Activated CD8-positive, alpha-beta memory T cell treated with anti-CD3 and anti-CD28 coated beads for 36 hours (primary cell): ENCODE results near the gene MTMR4. TPM values are rescaled to one million over a fixed set of nuclear protein-coding genes. Genes with fewer than 3 reads are reported as not detected.

ENCODE experiments used
- CTCF ChIA-PET: fragments of 350-600 bp; sonication (Branson Sonifier 250); formaldehyde crosslinking; loops from one replicate; lab custom pipeline; 2021; ENCODE audit warnings: antibody characterized with exemption; lab: Charles Lee
- POLR2A ChIA-PET: fragments of 350-600 bp; sonication (Branson Sonifier 250); formaldehyde crosslinking; loops from one replicate; lab custom pipeline; 2021; ENCODE audit warnings: antibody characterized with exemption; lab: Charles Lee
- total RNA-seq, 2 experiments: library from RNA; stranded (reverse); gene quantifications; one replicate each; pipeline ENCODE4 v1.2.3, GENCODE V29; 2021

Gene MTMR4
- 10 to 100 TPM; 84.3 to 88.7 TPM for total RNA-seq

DNA sequence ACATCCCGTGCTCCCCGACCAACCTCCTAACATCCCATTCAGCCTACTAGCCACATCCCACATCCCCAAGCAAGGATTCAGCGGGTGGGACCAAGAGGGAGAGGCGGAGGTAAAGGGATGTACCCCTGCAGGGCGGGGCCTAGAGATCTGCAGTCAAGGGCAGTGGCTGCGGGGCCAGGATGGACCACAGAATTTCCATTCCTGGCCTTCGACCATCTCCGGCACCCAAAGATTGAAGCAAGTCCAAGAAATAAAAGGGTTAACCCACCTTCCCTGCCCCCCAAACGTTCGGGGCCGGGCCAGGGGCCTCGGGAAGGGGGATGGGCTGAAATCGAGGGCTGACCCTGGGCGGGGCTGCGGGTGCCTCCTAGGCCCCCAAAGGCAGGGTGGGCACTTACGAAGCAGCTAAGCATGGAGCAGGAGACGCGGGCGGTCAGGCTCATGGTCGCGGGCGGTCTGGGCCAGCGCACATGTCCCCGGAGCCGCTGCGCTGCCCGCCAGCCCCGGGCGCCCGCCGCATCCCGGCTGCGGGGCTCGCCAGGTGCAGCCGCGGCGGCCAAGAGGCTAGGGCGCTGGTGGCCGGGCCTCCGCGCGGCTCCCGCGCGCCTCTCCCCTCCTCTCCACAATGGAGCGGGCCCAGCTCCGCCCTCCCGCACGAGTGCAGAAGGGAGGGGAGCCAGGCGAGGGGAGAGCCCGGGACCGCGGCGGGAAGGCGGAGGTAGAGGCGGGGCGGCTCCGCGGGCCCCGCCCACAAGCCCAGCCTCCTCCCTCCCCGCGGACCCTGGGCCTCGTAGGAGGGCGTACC, at the start of gene MTMR4:
MTMR4 (minus strand) TSS at position 674 of the 805 bp plus-strand sequence; CDS start at position 443, 231 bp downstream.
- CTCF ChIA-PET: interaction anchor here (1.2 to 2.8 kb wide), 3 partner anchors 13 to 197 kb away, joined by 3 to 8 read pairs (median 6); partner anchors contain the start of gene HSF5
- POLR2A ChIA-PET: interaction anchor here (1.0 to 2.6 kb wide), 4 partner anchors 118 to 197 kb away, joined by 3 to 8 read pairs (median 4); partner anchors contain the start of gene SUPT4H1

DNA sequence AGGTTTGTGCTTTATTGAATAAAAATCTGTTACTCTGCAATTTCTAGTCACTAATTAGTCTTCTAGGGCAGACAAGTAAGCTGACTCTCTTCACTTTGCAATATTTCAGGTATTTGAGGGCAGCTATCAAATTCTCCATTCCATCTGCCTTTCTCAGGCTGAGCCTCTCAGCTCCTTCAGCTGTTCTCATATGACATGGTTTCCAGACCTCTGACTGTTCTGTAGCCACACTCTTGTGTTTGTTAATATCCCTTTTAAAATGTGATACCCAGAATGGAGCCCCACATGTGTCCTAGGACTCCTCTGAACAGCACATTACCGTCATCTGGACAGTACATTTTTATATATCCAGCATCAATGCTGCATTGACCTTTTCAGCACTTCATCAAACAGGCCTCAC, 46.1 kb upstream of the MTMR4 start:
- POLR2A ChIA-PET: no interaction called here
- CTCF ChIA-PET: no interaction called here

- ChIA-PET CTCF (no interaction called here), POLR2A (no interaction called here)
Measured at GRCh38 chr17:58557981-58558380, 43.5 kb upstream of the MTMR4 start.

DNA sequence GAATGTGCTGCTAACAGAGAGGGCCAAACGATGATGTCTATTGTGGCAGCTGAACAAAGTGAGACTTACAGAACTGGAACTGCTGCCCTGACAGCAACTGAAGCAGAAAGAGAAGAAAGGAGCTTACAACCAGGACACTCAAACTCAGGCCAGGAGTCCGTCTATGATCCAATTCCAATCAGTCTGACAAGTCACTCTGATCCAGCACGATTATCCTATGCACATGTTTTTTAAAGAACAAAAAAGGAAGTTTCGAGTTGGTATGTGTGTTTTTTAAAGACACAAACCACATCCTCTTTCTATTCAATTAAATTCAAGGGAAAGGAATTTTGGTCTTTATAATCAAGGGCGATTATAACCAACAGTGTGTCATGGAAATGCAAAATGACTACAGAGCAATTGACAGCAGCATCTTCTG, 42.4 kb upstream of the MTMR4 start:
- CTCF ChIA-PET: no interaction called here
- POLR2A ChIA-PET: interaction anchor here (0.6 kb wide), 1 partner anchor 50 kb away, joined by 3 read pairs; no protein-coding TSS in a partner anchor

GRCh38 chr17:58555109-58555508, 40.7 kb upstream of the MTMR4 start:
- POLR2A ChIA-PET: interaction anchor here (0.7 kb wide), 1 partner anchor 630 kb away, joined by 4 read pairs; no protein-coding TSS in a partner anchor
- CTCF ChIA-PET: interaction anchor here (0.6 kb wide), 1 partner anchor 65 kb away, joined by 3 read pairs; no protein-coding TSS in a partner anchor

GRCh38 chr17:58541249-58541648, 26.8 kb upstream of the MTMR4 start:
- ChIA-PET POLR2A (no interaction called here), CTCF (no interaction called here)

DNA sequence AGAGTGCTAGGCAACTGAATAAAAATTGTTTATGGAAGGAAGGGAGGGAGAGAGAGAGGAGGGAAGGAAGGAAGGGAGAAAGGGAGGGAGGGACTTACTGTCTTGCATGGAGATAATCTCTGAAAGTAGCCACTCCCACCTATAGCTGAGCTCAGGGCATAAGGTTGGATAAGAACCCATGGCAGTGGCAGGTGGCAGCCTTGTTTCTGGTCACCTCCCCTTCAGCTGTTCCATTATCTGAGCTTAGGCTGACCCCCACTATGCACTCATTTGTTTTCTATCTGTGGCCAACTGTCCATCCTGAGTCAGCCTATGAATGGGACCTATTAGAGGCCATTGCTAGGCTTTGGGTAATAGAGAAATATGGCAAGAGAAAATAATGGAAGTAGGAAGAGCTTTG, 25.3 kb upstream of the MTMR4 start:
- ChIA-PET CTCF (no interaction called here), POLR2A (interaction anchor here (1.9 kb wide), 1 partner anchor 12 kb away, joined by 4 read pairs; no protein-coding TSS in a partner anchor)

DNA sequence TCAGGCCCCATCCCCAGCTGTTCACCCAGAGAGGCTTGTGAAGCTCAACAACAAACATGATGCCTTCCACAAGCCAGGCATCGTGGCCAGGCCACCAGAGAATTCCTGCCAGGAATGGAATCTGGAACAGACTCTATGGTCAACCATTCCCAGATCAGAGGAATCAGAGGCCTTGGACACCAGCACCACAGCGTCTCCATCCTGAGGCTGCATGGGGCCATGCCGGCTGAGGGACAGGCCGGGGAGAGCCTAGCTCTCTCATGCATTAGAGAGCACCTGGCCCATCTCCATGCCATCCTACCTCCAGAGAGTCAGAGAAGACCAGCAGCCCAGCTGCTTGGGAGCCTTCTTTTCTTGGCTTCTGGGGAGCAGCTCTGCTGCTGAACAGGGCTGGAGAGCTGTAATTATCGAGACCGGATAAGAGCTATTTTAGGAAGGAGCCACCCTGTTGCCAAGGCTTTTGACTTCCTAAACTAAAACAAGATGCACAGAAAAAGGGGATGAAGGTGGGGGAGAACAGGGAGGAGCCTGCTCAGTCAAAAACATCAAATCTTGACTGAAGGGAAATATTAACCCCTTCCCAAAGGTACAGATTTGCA, 24.5 kb upstream of the MTMR4 start:
- POLR2A ChIA-PET: interaction anchor here (1.9 kb wide), 1 partner anchor 11 kb away, joined by 4 read pairs; no protein-coding TSS in a partner anchor
- CTCF ChIA-PET: no interaction called here

GRCh38 chr17:58537266-58537665, 22.8 kb upstream of the MTMR4 start:
- POLR2A ChIA-PET: no interaction called here
- CTCF ChIA-PET: no interaction called here

GRCh38 chr17:58536542-58536941, 22.1 kb upstream of the MTMR4 start:
- ChIA-PET POLR2A (interaction anchor here (0.5 kb wide), 1 partner anchor 649 kb away, joined by 3 read pairs; no protein-coding TSS in a partner anchor), CTCF (no interaction called here)

- ChIA-PET CTCF (no interaction called here), POLR2A (interaction anchor here (0.5 kb wide), 1 partner anchor 96 kb away, joined by 4 read pairs; no protein-coding TSS in a partner anchor)
Measured at GRCh38 chr17:58535431-58535830, 21.0 kb upstream of the MTMR4 start.

DNA sequence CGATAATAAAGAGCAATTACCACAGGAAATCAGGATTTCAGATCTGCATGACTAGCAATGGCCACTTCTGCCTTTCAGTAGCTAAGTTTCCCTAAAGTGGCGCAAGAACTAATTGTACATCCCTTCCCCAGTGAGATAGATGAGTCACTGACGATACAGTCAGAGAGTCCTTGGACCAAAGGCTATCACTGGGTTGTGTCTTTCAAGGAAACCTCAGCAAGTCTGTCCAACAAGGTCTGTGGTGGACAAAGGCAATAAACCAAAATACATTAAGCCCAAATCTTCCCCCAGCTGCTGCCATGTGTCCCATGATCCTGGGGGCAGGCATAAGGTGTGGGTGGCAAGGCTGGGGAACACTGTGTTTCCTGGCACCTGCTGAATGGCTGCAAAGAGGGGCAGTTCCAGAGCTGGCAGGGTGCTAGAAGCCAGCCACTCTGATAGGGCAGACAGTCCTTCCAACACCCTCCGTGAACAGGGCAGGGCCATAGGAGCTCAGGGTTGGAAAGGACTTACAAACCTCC, 20.5 kb upstream of the MTMR4 start:
- CTCF ChIA-PET: no interaction called here
- POLR2A ChIA-PET: interaction anchor here (0.5 to 0.6 kb wide), 2 partner anchors 96 to 191 kb away, joined by 4 to 8 read pairs; no protein-coding TSS in a partner anchor

DNA sequence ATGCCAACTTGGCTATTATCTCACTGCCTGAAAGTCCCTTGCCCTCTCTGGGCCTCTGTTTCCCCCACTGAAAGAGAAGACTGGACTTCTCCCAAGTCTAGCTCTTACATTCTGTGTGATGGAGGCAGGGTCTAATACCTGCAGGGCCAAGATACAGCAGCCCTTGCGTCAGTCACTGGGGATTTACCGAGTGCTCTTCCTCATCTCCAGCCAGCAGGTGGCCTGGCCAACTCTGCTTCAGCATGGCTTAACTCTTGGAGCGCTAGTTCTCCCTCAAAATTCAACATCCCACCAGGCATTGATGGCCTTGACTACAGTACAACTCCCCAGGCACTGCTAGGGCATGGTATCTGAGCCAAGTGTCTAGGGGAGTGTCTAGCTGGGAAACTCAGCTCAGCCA, 19.9 kb upstream of the MTMR4 start:
- ChIA-PET CTCF (no interaction called here), POLR2A (interaction anchor here (0.6 kb wide), 1 partner anchor 190 kb away, joined by 8 read pairs; no protein-coding TSS in a partner anchor)

GRCh38 chr17:58533616-58534188, 19.3 kb upstream of the MTMR4 start:
- POLR2A ChIA-PET: no interaction called here

GRCh38 chr17:58532555-58532951, 18.1 kb upstream of the MTMR4 start:
- POLR2A ChIA-PET: no interaction called here
- CTCF ChIA-PET: interaction anchor here (0.9 to 1.3 kb wide), 2 partner anchors 10 to 107 kb away, joined by 3 to 5 read pairs; no protein-coding TSS in a partner anchor

More at GRCh38 chr17:58533616-58534188, 19.3 kb upstream of the MTMR4 start:
- CTCF ChIA-PET: interaction anchor here (0.9 kb wide), 1 partner anchor 108 kb away, joined by 5 read pairs; no protein-coding TSS in a partner anchor

GRCh38 chr17:58531661-58532554, 17.5 kb upstream of the MTMR4 start:
- ChIA-PET CTCF (interaction anchor here (1.3 kb wide), 1 partner anchor 9 kb away, joined by 3 read pairs; no protein-coding TSS in a partner anchor), POLR2A (interaction anchor here (0.7 to 1.1 kb wide), 2 partner anchors 99 to 387 kb away, joined by 3 read pairs; no protein-coding TSS in a partner anchor)

GRCh38 chr17:58531122-58531521, 16.7 kb upstream of the MTMR4 start:
- ChIA-PET POLR2A (interaction anchor here (0.6 to 1.1 kb wide), 3 partner anchors 34 to 388 kb away, joined by 3 read pairs; no protein-coding TSS in a partner anchor), CTCF (interaction anchor here (1.3 to 2.1 kb wide), 2 partner anchors 9 to 12 kb away, joined by 3 to 5 read pairs; no protein-coding TSS in a partner anchor)
